Neural crest cell (in vitro differentiated cells): ENCODE measurements around the gene COL25A1. TPM values are rescaled to one million over a fixed set of nuclear protein-coding genes. Genes with fewer than 3 reads are reported as not detected.

Experiments used
- DNase-seq: peaks from one replicate; pipeline ENCODE4 v3.0.0; 2021; ENCODE audit warnings: low read depth, mixed read lengths, low spot score
- H3K27ac Mint-ChIP-seq: one replicate; pipeline ENCODE4 v1.8.0; 2021; ENCODE audit warnings: mild to moderate bottlenecking, mixed read lengths; ENCODE audit not compliant: unreplicated experiment
- H3K27me3 Mint-ChIP-seq: 2 replicates; pipeline ENCODE4 v1.8.0; 2021; ENCODE audit warnings: low read depth, mild to moderate bottlenecking, mixed read lengths
- H3K36me3 Mint-ChIP-seq: 2 replicates; pipeline ENCODE4 v1.8.0; 2021; ENCODE audit warnings: low read depth, mild to moderate bottlenecking, mixed read lengths
- H3K4me1 Mint-ChIP-seq: 2 replicates; pipeline ENCODE4 v1.8.0; 2021; ENCODE audit warnings: mixed read lengths
- H3K4me3 Mint-ChIP-seq: one replicate; pipeline ENCODE4 v1.8.0; 2021; ENCODE audit warnings: mild to moderate bottlenecking, mixed read lengths
- H3K9me3 Mint-ChIP-seq: 2 replicates; pipeline ENCODE4 v1.8.0; 2021; ENCODE audit warnings: mixed read lengths
- total RNA-seq: library from RNA; stranded (reverse); gene quantifications from 2 replicates; pipeline ENCODE4 v1.2.1, GENCODE V29; 2021
- TF ChIP-seq, protein P1 (sequence below): fragments of 200-600 bp; sonication (generic); conservative IDR thresholded peaks from 2 replicates; pipeline ENCODE4 v1.5.0; 2021; ENCODE audit warnings: antibody characterized with exemption, mild to moderate bottlenecking

COL25A1 gene
- total RNA-seq, 1 donor from 2014 or later = 39.3 TPM

DNA sequence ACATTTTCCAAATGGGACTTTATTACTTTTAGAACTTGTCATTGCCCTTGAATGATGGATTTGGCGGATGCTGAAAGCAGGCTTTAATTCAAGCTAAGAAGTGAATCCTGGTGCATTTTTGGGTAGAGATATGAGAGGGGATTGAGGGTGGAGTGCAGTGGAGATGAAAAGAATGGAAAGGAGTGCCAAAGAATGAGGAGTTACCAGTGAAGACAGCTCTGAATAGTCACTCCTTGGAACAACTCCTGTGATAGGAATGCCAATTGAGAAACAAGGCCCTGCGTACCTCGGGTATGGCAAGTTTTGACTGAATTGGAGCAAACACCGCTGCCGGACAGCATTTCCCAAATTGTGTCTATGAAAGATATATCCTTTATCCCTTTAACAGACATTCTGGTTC lies 503.2 kb downstream of the COL25A1 start:
- Mint-ChIP-seq H3K4me1 (no peaks in the 10 kb centered on the region), H3K27me3 (no peaks in the 10 kb centered on the region), H3K4me3 (no peak overlapping the region), H3K36me3 (no peaks in the 10 kb centered on the region), H3K9me3 (no peaks in the 10 kb centered on the region), H3K27ac (no peak overlapping the region)
- DNase-seq = no peak
- TF ChIP-seq, protein P1, sequence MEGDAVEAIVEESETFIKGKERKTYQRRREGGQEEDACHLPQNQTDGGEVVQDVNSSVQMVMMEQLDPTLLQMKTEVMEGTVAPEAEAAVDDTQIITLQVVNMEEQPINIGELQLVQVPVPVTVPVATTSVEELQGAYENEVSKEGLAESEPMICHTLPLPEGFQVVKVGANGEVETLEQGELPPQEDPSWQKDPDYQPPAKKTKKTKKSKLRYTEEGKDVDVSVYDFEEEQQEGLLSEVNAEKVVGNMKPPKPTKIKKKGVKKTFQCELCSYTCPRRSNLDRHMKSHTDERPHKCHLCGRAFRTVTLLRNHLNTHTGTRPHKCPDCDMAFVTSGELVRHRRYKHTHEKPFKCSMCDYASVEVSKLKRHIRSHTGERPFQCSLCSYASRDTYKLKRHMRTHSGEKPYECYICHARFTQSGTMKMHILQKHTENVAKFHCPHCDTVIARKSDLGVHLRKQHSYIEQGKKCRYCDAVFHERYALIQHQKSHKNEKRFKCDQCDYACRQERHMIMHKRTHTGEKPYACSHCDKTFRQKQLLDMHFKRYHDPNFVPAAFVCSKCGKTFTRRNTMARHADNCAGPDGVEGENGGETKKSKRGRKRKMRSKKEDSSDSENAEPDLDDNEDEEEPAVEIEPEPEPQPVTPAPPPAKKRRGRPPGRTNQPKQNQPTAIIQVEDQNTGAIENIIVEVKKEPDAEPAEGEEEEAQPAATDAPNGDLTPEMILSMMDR = no peak

DNA sequence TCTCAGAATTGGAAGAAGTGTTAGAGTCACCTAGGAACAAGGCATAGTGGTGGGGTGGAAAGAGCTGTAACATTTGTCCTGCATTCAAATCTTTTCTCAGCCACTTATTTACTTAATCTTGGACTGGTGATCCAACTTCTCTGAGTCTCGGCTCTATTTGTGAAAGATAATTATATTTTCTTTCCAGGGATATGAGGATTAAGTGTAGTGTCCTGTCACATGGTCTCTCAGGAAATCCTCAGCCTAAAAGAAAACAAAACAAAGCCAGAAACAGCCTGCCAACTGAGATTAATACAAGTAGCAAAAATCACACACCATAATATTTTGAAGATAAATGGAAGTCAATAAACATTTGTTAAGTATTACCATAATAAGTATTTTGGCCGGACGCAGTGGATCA lies 506.3 kb downstream of the COL25A1 start:
- no peaks in the 10 kb centered on the region for H3K27me3 Mint-ChIP-seq
- no peaks in the 10 kb centered on the region for H3K36me3 Mint-ChIP-seq
- TF ChIP-seq, protein P1 = no peak
- no peak for DNase-seq
- no peak overlapping the region for H3K27ac Mint-ChIP-seq
- H3K4me3 Mint-ChIP-seq = no peak overlapping the region
- no peaks in the 10 kb centered on the region for H3K4me1 Mint-ChIP-seq
- H3K9me3 Mint-ChIP-seq = no peaks in the 10 kb centered on the region

DNA sequence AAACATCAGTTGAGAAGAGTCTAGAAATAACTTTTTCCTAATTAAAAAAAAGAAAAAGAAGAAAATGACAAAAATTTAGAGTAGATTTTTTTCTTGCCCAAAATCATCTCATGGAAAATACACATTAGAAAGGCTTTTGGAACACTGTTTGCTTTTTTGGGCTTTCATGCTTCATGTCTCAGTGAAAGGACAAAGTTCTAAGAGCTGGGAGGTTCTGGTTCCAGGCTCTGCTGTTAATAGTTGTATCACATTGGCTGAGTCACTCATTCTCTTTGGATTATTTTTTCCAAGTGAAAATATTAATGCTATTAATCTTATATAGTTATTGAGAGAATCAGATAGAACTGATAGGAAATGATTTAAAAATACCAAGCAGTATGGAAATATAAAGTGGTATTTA lies 506.7 kb downstream of the COL25A1 start:
- no peak for DNase-seq
- TF ChIP-seq, protein P1 = no peak
- Mint-ChIP-seq H3K9me3 (no peaks in the 10 kb centered on the region), H3K36me3 (no peaks in the 10 kb centered on the region), H3K4me1 (no peaks in the 10 kb centered on the region), H3K27ac (no peak overlapping the region), H3K27me3 (no peaks in the 10 kb centered on the region), H3K4me3 (no peak overlapping the region)

DNA sequence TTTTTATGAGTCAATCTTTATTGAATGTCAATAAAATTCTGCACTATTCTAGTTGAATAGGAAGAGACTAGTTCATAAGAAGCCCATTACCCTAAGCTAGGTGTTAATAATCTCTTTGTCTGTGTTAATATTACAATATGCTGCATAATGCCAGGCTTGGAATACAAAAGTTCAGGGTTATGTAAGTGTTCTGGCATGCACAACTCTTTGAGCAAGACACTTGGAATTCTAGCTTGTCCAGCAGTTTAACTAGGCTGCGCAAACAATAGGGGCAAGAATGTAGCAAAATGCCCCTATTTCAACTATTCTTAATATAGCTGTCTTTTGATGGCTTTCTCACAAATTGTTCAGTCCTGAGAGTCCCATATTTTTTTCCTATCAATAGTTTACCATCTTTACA lies 508.3 kb downstream of the COL25A1 start:
- Mint-ChIP-seq H3K27ac (no peak overlapping the region), H3K27me3 (no peaks in the 10 kb centered on the region), H3K36me3 (no peaks in the 10 kb centered on the region), H3K4me3 (no peak overlapping the region), H3K9me3 (no peaks in the 10 kb centered on the region), H3K4me1 (no peaks in the 10 kb centered on the region)
- TF ChIP-seq, protein P1 = no peak
- DNase-seq = no peak

DNA sequence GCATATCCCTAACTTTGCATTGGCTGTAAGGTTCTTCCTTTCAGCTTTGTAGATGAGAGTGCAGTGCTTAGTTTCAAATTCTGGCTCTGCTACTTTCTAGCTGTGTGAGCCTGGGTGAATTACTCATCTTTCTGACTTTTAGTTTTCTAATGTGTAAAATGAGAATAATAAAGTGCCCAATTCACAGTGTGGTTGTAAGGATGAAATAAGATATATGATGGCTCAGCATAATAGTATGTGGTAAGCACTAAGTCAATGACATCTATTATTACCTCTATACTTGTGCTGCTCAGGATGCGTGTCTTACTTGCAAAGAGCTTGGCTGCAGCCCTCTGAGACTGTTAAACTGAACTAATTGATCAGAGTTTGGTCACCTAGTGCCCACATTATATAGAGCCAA lies 509.0 kb downstream of the COL25A1 start:
- Mint-ChIP-seq H3K9me3 (no peaks in the 10 kb centered on the region), H3K36me3 (no peaks in the 10 kb centered on the region), H3K4me3 (no peak overlapping the region), H3K27ac (no peak overlapping the region), H3K4me1 (no peaks in the 10 kb centered on the region), H3K27me3 (no peaks in the 10 kb centered on the region)
- TF ChIP-seq, protein P1 = no peak
- no peak for DNase-seq

- no peaks in the 10 kb centered on the region for H3K9me3 Mint-ChIP-seq
- H3K27me3 Mint-ChIP-seq = no peaks in the 10 kb centered on the region
- no peaks in the 10 kb centered on the region for H3K4me1 Mint-ChIP-seq
Observed at GRCh38 chr4:108788731-108789130, 513.7 kb downstream of the COL25A1 start.

More at GRCh38 chr4:108788731-108789130, 513.7 kb downstream of the COL25A1 start:
- Mint-ChIP-seq H3K36me3 (no peaks in the 10 kb centered on the region), H3K4me3 (no peak overlapping the region), H3K27ac (no peak overlapping the region)
- TF ChIP-seq, protein P1 = no peak
- no peak for DNase-seq
